Activated T-cell treated with anti-CD3 and anti-CD28 coated beads, Interleukin-2, amount 50 U/mL, for 4 hours (primary cell): ENCODE measurements around the gene FKBP7. TPM values are rescaled to one million over a fixed set of nuclear protein-coding genes. Genes with fewer than 3 reads are reported as not detected.
"Not testable (repeated sequence)": the region's sequence is repeated elsewhere in the genome, so short reads cannot be mapped to it uniquely, and the experiment has no call there.

ENCODE experiments used
- ATAC-seq, 2 donors: fragments of 200-7000 bp; cut with Tn5 transposase; one replicate each; pipeline ENCODE4 v1.10.0; 2021
- DNase-seq: peaks from one replicate; pipeline ENCODE4 v3.0.0-alpha.2; 2020
- H3K27me3 Mint-ChIP-seq: one replicate; pipeline ENCODE4 v1.8.0; 2021; ENCODE audit warnings: low read depth, mixed read lengths
- H3K36me3 Mint-ChIP-seq: one replicate; pipeline ENCODE4 v1.8.0; 2022; ENCODE audit warnings: mixed read lengths; ENCODE audit not compliant: insufficient read depth
- H3K4me1 Mint-ChIP-seq: one replicate; pipeline ENCODE4 v1.8.0; 2021; ENCODE audit warnings: low read depth, mixed read lengths
- H3K4me3 Mint-ChIP-seq: one replicate; pipeline ENCODE4 v1.8.0; 2021; ENCODE audit warnings: mild to moderate bottlenecking, moderate library complexity, mixed read lengths
- H3K9me3 Mint-ChIP-seq: one replicate; pipeline ENCODE4 v1.8.0; 2021; ENCODE audit warnings: mixed read lengths
- total RNA-seq, 3 donors: library from RNA; stranded (reverse); gene quantifications; one replicate each; pipeline ENCODE4 v1.2.1, GENCODE V29; 2021

The FKBP7 gene
- total RNA-seq, 3 donors from 2014 or later = 2.0 to 2.9 (median 2.5) TPM

DNA sequence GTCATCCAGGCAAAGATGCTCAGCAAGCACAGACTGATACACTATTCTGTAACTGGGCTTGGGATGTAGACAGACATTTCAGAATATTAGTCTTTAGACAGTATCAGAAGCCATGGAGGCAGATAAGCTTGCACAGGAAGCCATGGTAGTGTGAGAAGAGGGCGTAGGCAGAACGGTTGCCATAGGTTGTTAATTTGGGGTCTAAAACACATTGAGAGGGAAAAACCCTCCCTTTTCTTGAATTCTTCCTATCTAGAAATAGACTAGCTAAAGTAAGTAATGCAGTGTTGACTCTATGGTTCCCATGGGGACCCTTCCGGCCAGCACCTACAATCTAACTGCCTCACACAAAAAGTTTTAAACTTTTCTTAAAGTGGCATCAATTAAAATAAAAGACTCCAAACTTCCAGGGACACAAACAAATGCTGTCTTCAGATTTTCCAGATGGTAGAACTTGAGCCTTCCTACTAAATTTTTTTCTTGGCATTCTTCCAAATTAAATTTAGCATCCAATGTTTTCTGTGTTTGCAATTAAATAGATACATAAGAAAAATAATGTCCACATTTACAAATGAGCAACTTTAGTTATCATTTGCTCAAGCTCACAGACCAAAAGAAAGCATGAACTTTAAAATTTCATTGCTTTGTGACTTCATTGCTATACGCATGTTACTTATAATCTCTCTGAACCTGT is 29.3 kb downstream of the FKBP7 start:
- ATAC-seq (no peak), DNase-seq (no peak)
- Mint-ChIP-seq H3K9me3 (no peaks in the 10 kb centered on the region), H3K4me3 (peak overlapping the region; percentile 88), H3K36me3 (peaks cover 21% of the 10 kb centered on the region), H3K27me3 (no peaks in the 10 kb centered on the region), H3K4me1 (peaks cover 30% of the 10 kb centered on the region)

DNA sequence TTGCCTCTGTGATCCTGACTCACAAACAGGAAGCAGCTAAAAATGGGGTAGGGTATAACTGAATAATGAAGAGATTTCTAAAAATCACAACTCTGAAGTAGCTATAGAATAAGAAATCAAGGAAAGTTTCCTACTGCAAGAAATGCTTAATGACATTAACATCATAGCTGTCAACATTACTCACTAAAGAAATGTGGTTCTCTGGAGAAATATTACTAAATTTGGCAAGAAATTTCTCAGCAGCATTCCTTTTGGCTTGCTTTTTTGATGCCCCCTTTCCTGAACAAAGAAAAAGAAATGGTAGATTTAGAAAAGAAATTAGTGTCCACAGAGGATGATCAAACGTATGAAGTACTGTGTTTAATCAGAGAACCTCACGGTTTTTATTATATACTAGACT is 37.0 kb downstream of the FKBP7 start:
- Mint-ChIP-seq H3K4me1 (no peaks in the 10 kb centered on the region), H3K27me3 (no peaks in the 10 kb centered on the region), H3K4me3 (no peak overlapping the region), H3K36me3 (peaks cover 42% of the 10 kb centered on the region), H3K9me3 (no peaks in the 10 kb centered on the region)
- DNase-seq = no peak
- no peak for ATAC-seq

DNA sequence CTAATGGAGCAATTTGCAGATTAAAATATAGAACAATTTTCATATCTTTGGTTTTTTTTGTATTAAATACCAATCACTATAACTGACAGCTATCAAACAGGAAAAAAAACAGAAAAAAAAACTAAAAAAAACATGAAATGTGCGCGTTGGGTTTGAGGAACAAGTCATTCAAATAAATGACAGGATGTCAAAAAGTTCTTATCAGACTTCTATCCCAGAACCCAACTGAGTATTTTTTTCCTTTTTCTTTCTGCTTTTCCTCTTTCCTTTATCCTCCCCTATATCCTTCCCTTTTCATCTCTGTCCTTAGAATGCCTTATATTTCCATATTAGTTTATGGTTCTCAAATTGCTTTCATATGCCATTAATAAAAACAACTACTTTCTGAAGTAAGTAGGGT is 41.7 kb downstream of the FKBP7 start:
- ATAC-seq (no peak), DNase-seq (no peak)
- Mint-ChIP-seq H3K4me1 (no peaks in the 10 kb centered on the region), H3K4me3 (no peak overlapping the region), H3K36me3 (peaks cover 43% of the 10 kb centered on the region), H3K27me3 (no peaks in the 10 kb centered on the region), H3K9me3 (no peaks in the 10 kb centered on the region)

DNA sequence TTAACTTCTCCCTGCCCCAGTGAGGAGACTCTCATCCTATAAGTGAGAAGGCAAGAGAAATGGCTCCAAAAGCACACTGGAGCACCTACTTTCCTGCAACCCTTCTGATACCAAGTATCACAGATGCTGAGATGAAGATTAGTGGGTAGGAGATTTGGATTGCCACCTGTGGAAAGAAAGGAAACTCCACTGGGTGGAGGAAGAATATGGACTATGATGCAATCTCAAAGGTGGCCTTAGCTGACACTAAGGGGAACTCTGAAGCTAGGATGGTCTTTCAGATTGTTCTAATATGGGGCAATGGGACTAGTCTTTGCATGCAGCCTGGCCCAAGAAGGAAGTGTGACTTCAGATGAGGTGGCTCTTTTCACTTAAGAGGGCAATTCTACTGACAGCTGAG is 49.1 kb downstream of the FKBP7 start:
- H3K27me3 Mint-ChIP-seq = no peaks in the 10 kb centered on the region
- peaks cover 45% of the 10 kb centered on the region for H3K36me3 Mint-ChIP-seq
- H3K9me3 Mint-ChIP-seq = peaks cover 20% of the 10 kb centered on the region
- no peak for DNase-seq
- ATAC-seq = no peak
- H3K4me3 Mint-ChIP-seq = no peak overlapping the region
- no peaks in the 10 kb centered on the region for H3K4me1 Mint-ChIP-seq

DNA sequence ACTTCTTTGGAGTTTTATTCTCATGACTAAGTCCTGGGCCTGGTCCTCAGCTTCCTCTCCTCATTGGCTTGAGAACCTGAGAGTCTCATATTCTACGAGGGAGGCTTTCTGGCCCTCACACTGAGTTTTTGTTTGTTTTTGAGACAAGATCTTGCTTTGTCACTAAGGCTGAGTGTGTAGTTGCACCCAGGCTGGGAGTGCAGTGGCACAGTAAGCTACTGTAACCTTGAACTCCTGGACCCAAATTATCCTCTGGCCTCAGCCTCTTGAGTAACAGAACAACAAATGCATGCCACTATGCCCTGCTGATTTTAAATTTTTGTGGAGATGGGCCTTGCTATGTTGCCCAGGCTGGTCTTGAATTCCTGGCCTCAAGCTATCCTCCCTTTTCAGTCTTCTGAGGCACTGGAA is 50.0 kb downstream of the FKBP7 start:
- DNase-seq (no peak), ATAC-seq (no peak)
- H3K36me3 Mint-ChIP-seq = peaks cover 42% of the 10 kb centered on the region
- no peaks in the 10 kb centered on the region for H3K27me3 Mint-ChIP-seq
- peaks cover 22% of the 10 kb centered on the region for H3K9me3 Mint-ChIP-seq
- H3K4me3 Mint-ChIP-seq = no peak overlapping the region
- no peaks in the 10 kb centered on the region for H3K4me1 Mint-ChIP-seq

DNA sequence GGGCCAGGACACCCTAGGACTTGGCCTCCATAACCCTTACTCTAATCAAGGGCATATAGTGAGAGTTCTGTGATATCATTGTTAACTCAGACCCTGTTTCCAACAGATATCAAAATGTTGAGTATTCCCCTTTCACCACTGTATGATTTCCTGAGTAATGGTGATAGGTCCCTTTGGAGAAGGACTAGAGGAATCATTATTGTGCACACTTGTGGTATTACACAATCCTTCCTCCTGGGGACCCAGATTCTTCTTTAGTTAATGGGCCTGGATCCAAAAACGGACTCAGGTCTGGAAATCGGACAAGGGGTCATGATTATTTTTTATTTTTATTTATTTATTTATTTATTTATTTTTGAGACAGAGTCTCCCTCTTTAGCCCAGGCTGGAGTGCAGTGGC is 50.9 kb downstream of the FKBP7 start:
- no peak for ATAC-seq
- Mint-ChIP-seq H3K9me3 (peaks cover 22% of the 10 kb centered on the region), H3K4me1 (no peaks in the 10 kb centered on the region), H3K27me3 (no peaks in the 10 kb centered on the region), H3K4me3 (no peak overlapping the region), H3K36me3 (peaks cover 42% of the 10 kb centered on the region)
- DNase-seq = no peak

DNA sequence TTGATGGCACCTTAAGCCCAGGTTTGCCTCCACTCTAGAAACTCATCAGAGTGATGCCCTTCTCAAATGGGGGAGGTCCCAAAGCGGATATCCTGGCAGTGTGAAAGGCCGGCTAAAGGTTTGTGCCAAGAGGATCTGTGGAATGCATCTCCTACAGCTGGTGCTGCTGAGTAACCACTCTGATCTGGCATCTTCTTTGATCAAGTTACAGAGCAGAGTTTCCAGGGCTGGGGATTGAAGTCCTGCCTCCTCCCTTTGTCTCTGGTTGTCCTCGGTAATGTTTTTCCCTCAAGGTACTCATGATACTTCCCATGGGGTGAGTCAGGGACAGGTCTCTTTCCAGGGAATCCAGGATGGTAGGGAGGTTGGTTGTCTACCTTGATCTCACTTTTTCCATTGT is 52.0 kb downstream of the FKBP7 start:
- peaks cover 39% of the 10 kb centered on the region for H3K36me3 Mint-ChIP-seq
- H3K4me3 Mint-ChIP-seq = no peak overlapping the region
- DNase-seq (no peak), ATAC-seq (no peak)
- peaks cover 22% of the 10 kb centered on the region for H3K9me3 Mint-ChIP-seq
- no peaks in the 10 kb centered on the region for H3K4me1 Mint-ChIP-seq
- H3K27me3 Mint-ChIP-seq = no peaks in the 10 kb centered on the region

DNA sequence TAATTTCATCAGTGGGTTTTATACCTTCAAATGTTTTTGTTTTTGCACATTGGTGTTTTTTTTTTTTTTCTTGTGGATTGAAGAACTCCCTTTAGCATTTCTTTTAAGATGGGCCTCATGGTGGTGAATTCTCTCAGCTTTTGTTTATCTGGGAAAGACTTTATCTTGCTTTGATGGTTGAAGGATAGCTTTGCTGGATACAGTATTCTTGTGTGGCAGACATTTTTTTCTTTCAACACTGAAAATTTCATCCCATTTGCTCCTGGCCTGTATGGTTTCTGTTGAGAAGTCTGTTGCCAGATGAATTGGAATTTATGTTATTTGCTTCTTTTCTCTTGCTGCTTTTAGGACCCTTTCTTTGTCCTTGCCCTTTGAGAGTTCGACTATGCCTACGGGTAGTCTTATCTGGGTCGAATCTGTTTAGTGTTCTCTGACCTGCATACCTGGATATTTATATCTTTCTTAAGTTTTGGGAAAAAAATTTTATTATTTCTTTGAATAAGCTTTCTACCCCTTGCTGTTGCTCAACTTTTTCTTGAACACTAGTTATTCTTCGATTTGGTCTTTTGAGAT is 53.1 kb downstream of the FKBP7 start:
- no peaks in the 10 kb centered on the region for H3K4me1 Mint-ChIP-seq
- ATAC-seq (no peak), DNase-seq (no peak)
- no peak overlapping the region for H3K4me3 Mint-ChIP-seq
- H3K27me3 Mint-ChIP-seq = no peaks in the 10 kb centered on the region
- peaks cover 35% of the 10 kb centered on the region for H3K36me3 Mint-ChIP-seq
- H3K9me3 Mint-ChIP-seq = peaks cover 22% of the 10 kb centered on the region

DNA sequence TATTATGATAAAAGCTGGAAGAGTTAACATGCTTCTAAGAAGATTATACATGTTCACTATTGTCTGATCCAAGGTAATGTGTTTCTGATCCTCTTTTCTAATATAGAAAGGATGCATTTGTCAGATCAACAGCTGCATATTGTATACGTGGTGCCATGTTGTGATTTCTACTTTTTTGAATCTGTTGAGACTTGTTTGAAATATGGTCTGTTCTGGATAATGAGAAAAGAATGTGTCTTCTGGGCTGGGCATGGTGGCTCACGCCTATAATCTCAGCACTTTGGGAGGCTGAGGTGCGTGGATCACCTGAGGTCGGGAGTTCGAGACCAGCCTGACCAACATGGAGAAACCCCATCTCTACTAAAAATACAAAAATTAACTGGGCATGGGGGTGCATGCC is 54.7 kb downstream of the FKBP7 start:
- not testable (repeated sequence) for H3K4me1 Mint-ChIP-seq, DNase-seq, H3K4me3 Mint-ChIP-seq, ATAC-seq, H3K27me3 Mint-ChIP-seq
- H3K9me3 Mint-ChIP-seq = peaks cover 22% of the 10 kb centered on the region
- peaks cover 29% of the 10 kb centered on the region for H3K36me3 Mint-ChIP-seq

DNA sequence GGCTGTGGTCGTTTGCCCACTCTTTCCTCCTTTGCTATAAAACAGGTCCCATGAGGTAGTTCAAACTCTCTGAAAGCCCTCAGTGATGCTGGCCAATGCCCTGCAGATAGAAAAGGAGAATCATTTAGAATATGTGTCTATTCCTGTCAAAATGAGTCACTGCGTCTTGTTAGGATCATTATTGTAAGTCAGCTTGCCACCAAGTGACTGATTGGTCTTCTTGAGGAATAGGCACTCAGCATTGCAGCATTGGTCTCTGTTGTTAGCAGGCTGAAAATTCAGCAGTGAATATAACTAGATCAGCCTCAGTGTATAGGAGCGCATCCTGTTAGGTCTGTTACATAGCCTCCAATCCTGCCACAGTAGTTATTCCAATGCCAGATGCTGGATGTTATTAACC is 56.3 kb downstream of the FKBP7 start:
- no peak for ATAC-seq
- DNase-seq = no peak
- Mint-ChIP-seq H3K4me1 (no peaks in the 10 kb centered on the region), H3K36me3 (peaks cover 19% of the 10 kb centered on the region), H3K27me3 (no peaks in the 10 kb centered on the region), H3K9me3 (peaks cover 22% of the 10 kb centered on the region), H3K4me3 (no peak overlapping the region)

DNA sequence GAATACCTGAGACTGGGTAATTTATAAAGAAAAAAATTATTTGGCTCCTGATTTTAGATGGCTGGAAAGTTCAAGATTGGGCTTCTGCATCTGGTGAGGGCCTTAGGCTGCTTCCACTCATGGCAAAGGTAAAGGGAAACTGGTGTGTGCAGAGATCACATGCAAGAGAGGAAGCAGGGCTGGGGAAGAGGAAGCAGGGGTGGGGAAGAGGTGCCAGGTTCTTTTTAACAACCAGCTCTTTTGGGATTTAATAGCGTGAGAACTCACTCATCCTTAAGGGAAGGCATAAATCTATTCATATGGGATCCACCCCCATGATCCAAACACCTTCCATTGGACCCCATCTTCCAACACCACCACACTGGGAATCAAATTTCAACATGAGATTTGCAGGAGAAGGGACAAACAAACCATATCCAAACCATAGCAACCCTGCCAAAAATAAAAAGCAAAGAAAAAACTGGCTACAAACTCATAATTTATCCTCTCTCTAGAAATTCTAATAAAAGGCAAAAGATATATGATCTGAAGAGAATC is 57.9 kb downstream of the FKBP7 start:
- Mint-ChIP-seq H3K9me3 (peaks cover 14% of the 10 kb centered on the region), H3K27me3 (no peaks in the 10 kb centered on the region), H3K4me3 (no peak overlapping the region), H3K4me1 (no peaks in the 10 kb centered on the region), H3K36me3 (peaks cover 8% of the 10 kb centered on the region)
- ATAC-seq = no peak
- DNase-seq = no peak

DNA sequence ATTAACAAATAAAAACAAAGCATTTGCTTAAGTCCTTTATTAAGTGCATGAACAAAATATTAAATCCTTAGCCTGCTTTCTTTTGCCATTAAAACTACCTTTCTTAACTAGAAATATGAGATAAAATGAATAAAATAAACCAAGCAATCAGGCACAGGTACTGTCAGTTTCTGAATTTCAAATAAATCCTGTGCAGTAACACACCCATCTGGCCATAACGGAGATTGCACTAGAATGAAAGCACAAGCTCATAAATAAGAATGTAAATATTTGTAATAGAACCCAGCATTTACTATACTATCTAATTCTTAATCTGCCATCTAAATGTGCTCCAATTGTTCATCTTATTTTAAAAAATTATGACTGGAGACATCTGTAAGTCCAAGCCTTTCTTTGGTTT is 59.3 kb downstream of the FKBP7 start:
- Mint-ChIP-seq H3K36me3 (peaks cover 2% of the 10 kb centered on the region), H3K4me1 (peaks cover 9% of the 10 kb centered on the region), H3K27me3 (no peaks in the 10 kb centered on the region), H3K9me3 (peaks cover under 1% of the 10 kb centered on the region), H3K4me3 (no peak overlapping the region)
- no peak for ATAC-seq
- no peak for DNase-seq

DNA sequence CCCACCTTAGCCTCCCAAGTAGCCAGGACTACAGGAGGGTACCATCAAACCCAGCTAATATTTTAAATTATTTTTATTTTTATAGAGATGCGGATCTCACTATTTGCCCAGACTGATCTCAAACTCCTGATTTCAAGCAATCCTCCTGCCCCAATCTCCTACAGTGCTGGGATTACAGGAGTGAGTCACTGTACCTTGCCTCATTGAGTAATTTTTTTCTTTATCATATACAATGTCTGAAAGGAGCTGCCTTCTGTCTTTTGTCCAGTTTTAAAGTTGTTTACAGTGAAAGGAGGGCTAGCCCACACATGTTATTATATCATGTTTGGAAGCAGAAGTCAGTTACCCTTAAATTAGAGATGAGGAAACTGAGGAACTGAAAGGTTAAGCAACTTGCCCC is 60.0 kb downstream of the FKBP7 start:
- no peak for ATAC-seq
- no peak overlapping the region for H3K4me3 Mint-ChIP-seq

DNA sequence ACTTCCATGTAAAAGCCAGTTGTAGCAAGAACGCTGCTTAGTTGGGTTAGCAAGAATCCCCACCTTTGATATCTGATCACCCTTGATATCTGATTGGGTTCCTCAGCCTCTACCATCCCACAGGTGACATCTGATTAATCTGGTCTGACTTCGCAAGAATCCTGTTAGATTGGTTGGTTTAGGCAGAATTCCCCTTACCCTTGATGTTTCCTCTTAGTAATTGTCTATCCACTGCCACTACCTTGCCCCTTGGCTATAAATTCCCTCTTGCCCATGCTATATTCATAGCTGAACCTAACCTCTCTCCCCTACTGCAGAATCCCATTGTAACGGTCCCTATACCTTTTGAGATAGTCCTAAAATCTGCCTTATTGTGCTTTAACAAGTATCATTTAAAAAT is 60.5 kb downstream of the FKBP7 start:
- Mint-ChIP-seq H3K36me3 (peaks cover 2% of the 10 kb centered on the region), H3K9me3 (no peaks in the 10 kb centered on the region), H3K4me1 (peaks cover 19% of the 10 kb centered on the region), H3K27me3 (no peaks in the 10 kb centered on the region), H3K4me3 (no peak overlapping the region)
- ATAC-seq = no peak
- DNase-seq = no peak

More for the DNA sequence above, 60.0 kb downstream of the FKBP7 start:
- Mint-ChIP-seq H3K9me3 (no peaks in the 10 kb centered on the region), H3K4me1 (peaks cover 14% of the 10 kb centered on the region), H3K36me3 (peaks cover 2% of the 10 kb centered on the region), H3K27me3 (no peaks in the 10 kb centered on the region)
- DNase-seq = no peak

DNA sequence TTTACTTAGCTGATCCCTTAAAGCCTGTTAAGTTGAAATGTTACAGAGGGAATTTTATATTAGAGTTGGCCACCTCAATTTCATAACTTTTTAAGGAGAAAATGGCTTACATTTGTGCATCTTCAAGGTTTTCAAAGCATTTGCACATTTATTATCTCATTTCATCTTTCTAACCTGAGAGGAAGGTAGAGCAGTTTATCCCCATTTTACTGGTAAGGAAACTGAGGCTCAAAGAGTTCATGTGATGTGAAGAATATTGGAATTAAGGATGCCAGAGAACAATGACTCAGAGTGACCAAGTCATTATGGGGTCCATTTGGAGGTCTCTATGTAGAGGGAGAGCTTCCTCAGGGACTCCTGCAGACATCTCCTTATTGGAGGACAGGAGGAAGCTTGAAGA is 62.4 kb downstream of the FKBP7 start:
- Mint-ChIP-seq H3K36me3 (peaks cover 2% of the 10 kb centered on the region), H3K4me1 (peaks cover 21% of the 10 kb centered on the region), H3K4me3 (no peak overlapping the region), H3K27me3 (no peaks in the 10 kb centered on the region), H3K9me3 (no peaks in the 10 kb centered on the region)
- DNase-seq (no peak), ATAC-seq (no peak)
